Measurements from ENCODE around the gene TCF7L2.

The TCF7L2 gene

DNA sequence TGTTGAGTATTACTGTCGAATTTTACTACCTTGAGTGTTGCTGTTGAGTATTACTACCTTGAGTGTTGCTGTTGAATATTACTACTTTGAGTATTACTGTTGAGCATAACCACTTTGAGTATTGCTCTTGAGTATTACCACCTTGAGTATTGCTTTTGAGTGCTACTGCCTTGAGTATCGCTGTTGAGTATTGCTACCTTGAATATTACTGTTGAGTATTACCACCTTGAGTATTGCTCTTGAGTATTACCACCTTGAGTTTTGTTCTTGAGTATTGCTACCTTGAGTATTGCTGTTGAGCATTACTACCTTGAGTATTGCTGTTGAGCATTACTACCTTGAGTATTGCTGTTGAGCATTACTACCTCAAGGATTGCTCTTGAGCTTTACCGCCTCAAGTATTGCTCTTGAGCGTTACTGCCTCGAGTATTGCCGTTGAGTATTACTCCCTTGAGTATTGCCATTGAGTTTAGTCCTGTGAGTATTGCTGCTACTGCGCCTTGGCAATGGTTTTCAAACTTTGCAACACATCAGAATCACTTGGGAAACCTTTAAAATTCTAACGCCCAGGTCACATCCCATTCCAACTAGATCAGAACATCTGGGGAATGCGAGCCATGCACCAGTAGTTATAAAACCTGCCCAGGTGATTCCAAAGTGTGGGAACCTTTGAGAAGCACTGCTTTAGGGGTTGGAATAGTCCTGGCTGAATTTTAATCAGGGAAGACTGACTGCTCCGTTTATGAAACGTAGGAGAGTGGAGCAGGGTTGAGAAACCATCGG is 61.7 kb downstream of the TCF7L2 start:
- Histone ChIP-seq H3K4ac (ENCODE audit: low read depth in 1 of 2, low read length in 2 of 2) (no peak overlapping the region), H2AFZ (ENCODE audit: low read depth, low read length) (no peak overlapping the region), H3K14ac (ENCODE audit: low read length in 2 of 2) (no peak overlapping the region), H3K9me3 (ENCODE audit: control insufficient read depth, low read length) (no peaks in the 10 kb centered on the region), H2BK120ac (ENCODE audit: low read depth, low read length) (no peak overlapping the region), H3K9ac (ENCODE audit: low read length) (no peak overlapping the region), H3K4me1 (ENCODE audit: control insufficient read depth, insufficient read depth, low read depth, low read length) (peaks cover 15% of the 10 kb centered on the region), H3K18ac (ENCODE audit: low read depth in 1 of 2, low read length in 2 of 2) (no peak overlapping the region), H3K4me2 (ENCODE audit: low read length, poor library complexity, severe bottlenecking) (no peak overlapping the region), H3K36me3 (ENCODE audit: control insufficient read depth in 1 of 2, insufficient read depth in 2 of 2, low read depth in 1 of 2, low read length in 2 of 2) (peaks cover 5 to 6% of the 10 kb centered on the region in 2 experiments), H3K27me3 (ENCODE audit: control insufficient read depth in 1 of 2, insufficient read depth in 1 of 2, low read length in 2 of 2) (no peaks in the 10 kb centered on the region), H3K23ac (ENCODE audit: low read length in 2 of 2) (no peak overlapping the region), H3K27ac (ENCODE audit: low read length, poor library complexity, severe bottlenecking) (no peak overlapping the region), H2AK5ac (ENCODE audit: low read length, severe bottlenecking) (no peak overlapping the region), H2BK5ac (ENCODE audit: low read depth, low read length, poor library complexity, severe bottlenecking) (no peak overlapping the region), H2BK12ac (ENCODE audit: low read length in 2 of 2) (no peak overlapping the region), H4K91ac (ENCODE audit: low read length) (no peak overlapping the region), H2BK15ac (ENCODE audit: low read depth, poor library complexity, severe bottlenecking) (no peak overlapping the region), H3K79me1 (replicated peaks; ENCODE audit: low read length, poor library complexity, severe bottlenecking) (peaks cover 25% of the 10 kb centered on the region), H4K8ac (ENCODE audit: low read length) (no peak overlapping the region), H3K4me3 (ENCODE audit: insufficient read depth in 1 of 2, low read depth in 1 of 2, low read length in 2 of 2) (no peak overlapping the region)
- DNase-seq, result no peak
- WGBS, result 96% methylated on average over 11 of the region's 12 CpGs

GRCh38 chr10:113015201-113015600 is 65.2 kb downstream of the TCF7L2 start:
- Histone ChIP-seq H3K27me3 (ENCODE audit: control insufficient read depth in 1 of 2, insufficient read depth in 1 of 2, low read length in 2 of 2) (no peaks in the 10 kb centered on the region), H3K79me1 (replicated peaks; ENCODE audit: low read length, poor library complexity, severe bottlenecking) (peaks cover 24% of the 10 kb centered on the region), H2BK12ac (ENCODE audit: low read length in 2 of 2) (no peak overlapping the region), H4K8ac (ENCODE audit: low read length) (no peak overlapping the region), H2BK15ac (ENCODE audit: low read depth, poor library complexity, severe bottlenecking) (no peak overlapping the region), H2BK120ac (ENCODE audit: low read depth, low read length) (no peak overlapping the region), H3K23ac (ENCODE audit: low read length in 2 of 2) (no peak overlapping the region), H3K4me1 (ENCODE audit: control insufficient read depth, insufficient read depth, low read depth, low read length) (peaks cover 21% of the 10 kb centered on the region), H2BK5ac (ENCODE audit: low read depth, low read length, poor library complexity, severe bottlenecking) (no peak overlapping the region), H3K9ac (ENCODE audit: low read length) (no peak overlapping the region), H3K18ac (ENCODE audit: low read depth in 1 of 2, low read length in 2 of 2) (no peak overlapping the region), H3K4me3 (ENCODE audit: insufficient read depth in 1 of 2, low read depth in 1 of 2, low read length in 2 of 2) (no peak overlapping the region), H2AK5ac (ENCODE audit: low read length, severe bottlenecking) (no peak overlapping the region), H3K14ac (ENCODE audit: low read length in 2 of 2) (no peak overlapping the region), H3K4me2 (ENCODE audit: low read length, poor library complexity, severe bottlenecking) (no peak overlapping the region), H3K4ac (ENCODE audit: low read depth in 1 of 2, low read length in 2 of 2) (no peak overlapping the region), H3K9me3 (ENCODE audit: control insufficient read depth, low read length) (no peaks in the 10 kb centered on the region), H2AFZ (ENCODE audit: low read depth, low read length) (no peak overlapping the region), H3K36me3 (ENCODE audit: control insufficient read depth in 1 of 2, insufficient read depth in 2 of 2, low read depth in 1 of 2, low read length in 2 of 2) (peaks cover 0 to 12% of the 10 kb centered on the region in 2 experiments), H4K91ac (ENCODE audit: low read length) (no peak overlapping the region), H3K27ac (ENCODE audit: low read length, poor library complexity, severe bottlenecking) (no peak overlapping the region)
- no peak for DNase-seq
- 86% methylated on average over 3 of the region's 4 CpGs for WGBS

GRCh38 chr10:113017376-113017775 is 67.3 kb downstream of the TCF7L2 start:
- WGBS, result 86% methylated on average over 5 of the region's 5 CpGs
- Histone ChIP-seq H3K4me3 (ENCODE audit: insufficient read depth in 1 of 2, low read depth in 1 of 2, low read length in 2 of 2) (no peak overlapping the region), H3K36me3 (ENCODE audit: control insufficient read depth in 1 of 2, insufficient read depth in 2 of 2, low read depth in 1 of 2, low read length in 2 of 2) (peaks cover 0 to 11% of the 10 kb centered on the region in 2 experiments), H3K9me3 (ENCODE audit: control insufficient read depth, low read length) (no peaks in the 10 kb centered on the region), H3K79me1 (replicated peaks; ENCODE audit: low read length, poor library complexity, severe bottlenecking) (peaks cover 23% of the 10 kb centered on the region), H3K27ac (ENCODE audit: low read length, poor library complexity, severe bottlenecking) (no peak overlapping the region), H3K9ac (ENCODE audit: low read length) (no peak overlapping the region), H3K4me1 (ENCODE audit: control insufficient read depth, insufficient read depth, low read depth, low read length) (peaks cover 34% of the 10 kb centered on the region), H2BK120ac (ENCODE audit: low read depth, low read length) (no peak overlapping the region), H3K4me2 (ENCODE audit: low read length, poor library complexity, severe bottlenecking) (no peak overlapping the region), H4K8ac (ENCODE audit: low read length) (no peak overlapping the region), H3K23ac (ENCODE audit: low read length in 2 of 2) (no peak overlapping the region), H4K91ac (ENCODE audit: low read length) (no peak overlapping the region), H3K18ac (ENCODE audit: low read depth in 1 of 2, low read length in 2 of 2) (no peak overlapping the region), H2BK12ac (ENCODE audit: low read length in 2 of 2) (no peak overlapping the region), H2BK15ac (ENCODE audit: low read depth, poor library complexity, severe bottlenecking) (no peak overlapping the region), H3K27me3 (ENCODE audit: control insufficient read depth in 1 of 2, insufficient read depth in 1 of 2, low read length in 2 of 2) (no peaks in the 10 kb centered on the region), H2AK5ac (ENCODE audit: low read length, severe bottlenecking) (no peak overlapping the region), H3K14ac (ENCODE audit: low read length in 2 of 2) (no peak overlapping the region), H3K4ac (ENCODE audit: low read depth in 1 of 2, low read length in 2 of 2) (no peak overlapping the region), H2AFZ (ENCODE audit: low read depth, low read length) (no peak overlapping the region), H2BK5ac (ENCODE audit: low read depth, low read length, poor library complexity, severe bottlenecking) (no peak overlapping the region)
- DNase-seq, result no peak

DNA sequence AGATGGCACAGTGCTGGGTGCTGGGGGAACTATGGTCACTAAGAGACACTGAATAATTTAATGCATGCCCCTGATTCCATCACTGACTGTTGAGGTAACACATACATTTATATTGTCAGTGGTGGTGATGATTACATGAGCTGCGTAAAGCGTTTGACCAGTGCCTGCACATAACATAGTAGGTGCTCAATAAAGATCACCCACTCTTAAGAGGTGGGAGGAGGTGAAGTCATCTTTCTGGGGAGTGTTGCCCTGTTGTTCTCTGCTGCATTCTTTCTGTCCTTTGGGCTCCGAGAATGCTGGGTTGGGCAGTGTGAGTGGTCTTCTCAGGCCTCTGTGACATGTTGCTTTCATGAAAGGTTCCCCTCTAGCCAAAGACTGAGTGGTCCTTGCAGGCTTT is 68.0 kb downstream of the TCF7L2 start:
- H4K91ac ChIP-seq (ENCODE audit: low read length), result no peak overlapping the region
- H2AFZ ChIP-seq (ENCODE audit: low read depth, low read length), result no peak overlapping the region
- no peak overlapping the region for H3K27ac ChIP-seq (ENCODE audit: low read length, poor library complexity, severe bottlenecking)
- no peak overlapping the region for H3K18ac ChIP-seq (ENCODE audit: low read depth in 1 of 2, low read length in 2 of 2)
- peaks cover 0 to 11% of the 10 kb centered on the region in 2 experiments for H3K36me3 ChIP-seq (ENCODE audit: control insufficient read depth in 1 of 2, insufficient read depth in 2 of 2, low read depth in 1 of 2, low read length in 2 of 2)
- H2AK5ac ChIP-seq (ENCODE audit: low read length, severe bottlenecking), result no peak overlapping the region
- no peak overlapping the region for H2BK15ac ChIP-seq (ENCODE audit: low read depth, poor library complexity, severe bottlenecking)
- no peak overlapping the region for H2BK120ac ChIP-seq (ENCODE audit: low read depth, low read length)
- H3K4me3 ChIP-seq (ENCODE audit: insufficient read depth in 1 of 2, low read depth in 1 of 2, low read length in 2 of 2), result no peak overlapping the region
- H2BK12ac ChIP-seq (ENCODE audit: low read length in 2 of 2), result no peak overlapping the region
- H3K27me3 ChIP-seq (ENCODE audit: control insufficient read depth in 1 of 2, insufficient read depth in 1 of 2, low read length in 2 of 2), result no peaks in the 10 kb centered on the region
- DNase-seq, result no peak
- peaks cover 32% of the 10 kb centered on the region for H3K4me1 ChIP-seq (ENCODE audit: control insufficient read depth, insufficient read depth, low read depth, low read length)
- no peak overlapping the region for H3K4ac ChIP-seq (ENCODE audit: low read depth in 1 of 2, low read length in 2 of 2)
- H3K14ac ChIP-seq (ENCODE audit: low read length in 2 of 2), result no peak overlapping the region
- H2BK5ac ChIP-seq (ENCODE audit: low read depth, low read length, poor library complexity, severe bottlenecking), result no peak overlapping the region
- no peak overlapping the region for H3K9ac ChIP-seq (ENCODE audit: low read length)
- no peak overlapping the region for H3K23ac ChIP-seq (ENCODE audit: low read length in 2 of 2)
- H3K9me3 ChIP-seq (ENCODE audit: control insufficient read depth, low read length), result no peaks in the 10 kb centered on the region
- WGBS, result 100% methylated on average over 1 of the region's 3 CpGs
- no peak overlapping the region for H4K8ac ChIP-seq (ENCODE audit: low read length)
- peaks cover 21% of the 10 kb centered on the region for H3K79me1 ChIP-seq (replicated peaks; ENCODE audit: low read length, poor library complexity, severe bottlenecking)
- H3K4me2 ChIP-seq (ENCODE audit: low read length, poor library complexity, severe bottlenecking), result no peak overlapping the region
